Stimulated activated CD4-positive, alpha-beta T cell treated with anti-CD3 and anti-CD28 coated beads, Interleukin-15, amount 100 ng/mL, for 24 hours (primary cell): ENCODE measurements around the gene SPN.
A peak's percentile ranks its signal among the peaks of the same experiment; 100 is the strongest.
"Not testable (repeated sequence)": the region's sequence is repeated elsewhere in the genome, so short reads cannot be mapped to it uniquely, and the experiment has no call there.

Experiments
- DNase-seq: peaks from one replicate; pipeline ENCODE4 v3.0.0-alpha.2; 2020

Gene SPN, protein sequence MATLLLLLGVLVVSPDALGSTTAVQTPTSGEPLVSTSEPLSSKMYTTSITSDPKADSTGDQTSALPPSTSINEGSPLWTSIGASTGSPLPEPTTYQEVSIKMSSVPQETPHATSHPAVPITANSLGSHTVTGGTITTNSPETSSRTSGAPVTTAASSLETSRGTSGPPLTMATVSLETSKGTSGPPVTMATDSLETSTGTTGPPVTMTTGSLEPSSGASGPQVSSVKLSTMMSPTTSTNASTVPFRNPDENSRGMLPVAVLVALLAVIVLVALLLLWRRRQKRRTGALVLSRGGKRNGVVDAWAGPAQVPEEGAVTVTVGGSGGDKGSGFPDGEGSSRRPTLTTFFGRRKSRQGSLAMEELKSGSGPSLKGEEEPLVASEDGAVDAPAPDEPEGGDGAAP

GRCh38 chr16:29663016-29663806, at the start of gene SPN:
Gene SPN (plus strand): TSS chr16:29663247. CDS start chr16:29663729, 482 bp downstream.
- peak; percentile 72 for DNase-seq

DNA sequence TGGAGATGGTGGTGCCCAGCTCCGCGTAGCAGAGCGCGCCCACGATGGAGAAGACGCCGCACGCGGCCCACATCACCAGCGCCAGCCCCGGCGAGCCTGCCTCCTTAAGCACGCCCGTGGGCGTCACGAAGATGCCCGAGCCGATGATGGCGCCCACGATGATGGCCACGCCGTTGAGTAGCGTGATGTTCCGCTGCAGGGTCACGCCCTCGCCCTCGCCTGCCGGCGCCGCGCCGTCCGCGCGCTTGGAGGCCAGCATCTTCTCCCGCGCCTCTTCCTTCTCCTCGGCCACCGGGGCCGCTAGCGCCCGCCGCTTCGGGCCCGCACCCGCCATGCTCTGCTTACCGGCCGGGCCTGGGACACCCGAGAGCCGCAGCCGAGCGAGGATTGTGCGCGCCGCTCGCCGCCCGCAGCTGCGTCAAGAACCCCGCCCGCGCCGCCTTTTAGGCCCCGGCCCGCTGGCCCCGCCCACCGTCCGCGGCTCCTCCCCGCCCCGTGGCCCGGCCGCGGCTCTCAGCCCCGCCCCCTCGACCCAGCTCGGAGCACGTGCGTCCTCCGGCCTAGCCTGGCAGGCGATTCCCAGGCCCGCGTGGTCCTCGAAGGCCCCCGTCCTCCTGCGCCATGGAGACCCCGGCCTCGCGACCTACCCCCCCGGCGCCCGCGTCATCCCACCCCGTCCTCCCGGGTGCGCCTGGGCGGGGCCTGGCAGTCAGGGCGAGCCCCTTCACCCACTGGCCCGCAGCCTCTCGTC, 49.6 kb upstream of the SPN start:
- peak; percentile 95 for DNase-seq

- not testable (repeated sequence) for DNase-seq
These were observed 48.2 kb upstream of the SPN start for GRCh38 chr16:29614691-29615314.

- not testable (repeated sequence) for DNase-seq
These were observed 46.9 kb upstream of the SPN start for GRCh38 chr16:29616127-29616526.

DNA sequence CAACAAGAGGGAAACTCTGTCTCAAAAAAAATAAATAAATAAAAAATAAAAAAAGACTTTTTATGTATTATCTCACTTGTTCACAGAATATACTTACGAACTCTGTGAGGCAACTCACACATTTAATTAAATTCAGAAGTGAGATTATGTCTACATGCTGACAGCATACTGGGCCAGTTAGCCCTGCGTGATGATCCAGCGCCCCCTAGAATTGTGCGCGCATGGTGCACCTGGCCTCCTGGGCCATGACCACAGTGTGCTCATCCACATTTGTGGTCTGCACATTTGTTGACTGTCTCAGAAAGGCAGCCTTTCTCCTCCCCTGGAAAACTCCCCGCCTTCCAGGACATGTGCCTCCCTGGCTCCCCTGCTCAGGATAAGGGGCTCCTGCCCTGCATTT, 42.5 kb upstream of the SPN start:
- DNase-seq = peak; percentile 59

DNA sequence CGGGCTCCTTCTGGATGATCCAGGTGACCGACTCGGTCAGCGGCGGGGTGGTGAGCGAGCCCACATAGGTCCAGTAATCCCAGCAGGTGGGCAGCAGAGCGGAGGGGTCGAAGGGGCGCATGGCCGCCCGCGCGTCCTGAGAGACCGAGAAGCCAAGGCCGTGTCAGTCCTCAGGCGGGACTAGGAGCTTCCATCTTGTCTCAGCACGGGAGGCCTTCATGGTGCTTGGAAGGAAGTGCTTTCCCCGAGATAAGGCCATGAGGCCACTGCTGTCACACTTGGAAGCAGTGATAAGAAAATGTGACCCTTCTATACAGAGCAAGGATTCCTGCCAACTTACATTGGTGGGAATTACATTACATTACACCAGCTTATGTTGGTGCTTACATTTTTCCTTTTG, 40.3 kb upstream of the SPN start:
- DNase-seq = not testable (repeated sequence)

GRCh38 chr16:29623253-29623652, 39.8 kb upstream of the SPN start:
- DNase-seq = not testable (repeated sequence)

DNA sequence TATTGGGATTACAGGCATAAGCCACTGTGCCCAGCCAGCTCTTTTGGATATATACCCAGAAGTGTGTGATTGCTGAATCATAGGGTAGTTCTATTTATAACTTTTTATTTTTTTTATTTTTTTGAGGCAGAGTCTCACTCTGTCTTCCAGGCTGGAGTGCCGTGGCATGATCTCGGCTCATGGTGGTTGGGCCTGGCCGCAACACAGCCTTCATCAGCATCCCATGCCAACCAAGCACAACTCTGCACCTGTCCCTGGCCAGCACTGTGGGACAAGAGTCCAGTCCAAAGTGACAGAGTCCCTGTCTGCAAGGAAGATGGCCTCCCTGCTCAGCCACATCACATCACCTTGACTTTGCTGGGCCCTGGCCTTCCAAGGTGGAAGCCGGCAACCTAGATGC, 37.9 kb upstream of the SPN start:
- not testable (repeated sequence) for DNase-seq

DNA sequence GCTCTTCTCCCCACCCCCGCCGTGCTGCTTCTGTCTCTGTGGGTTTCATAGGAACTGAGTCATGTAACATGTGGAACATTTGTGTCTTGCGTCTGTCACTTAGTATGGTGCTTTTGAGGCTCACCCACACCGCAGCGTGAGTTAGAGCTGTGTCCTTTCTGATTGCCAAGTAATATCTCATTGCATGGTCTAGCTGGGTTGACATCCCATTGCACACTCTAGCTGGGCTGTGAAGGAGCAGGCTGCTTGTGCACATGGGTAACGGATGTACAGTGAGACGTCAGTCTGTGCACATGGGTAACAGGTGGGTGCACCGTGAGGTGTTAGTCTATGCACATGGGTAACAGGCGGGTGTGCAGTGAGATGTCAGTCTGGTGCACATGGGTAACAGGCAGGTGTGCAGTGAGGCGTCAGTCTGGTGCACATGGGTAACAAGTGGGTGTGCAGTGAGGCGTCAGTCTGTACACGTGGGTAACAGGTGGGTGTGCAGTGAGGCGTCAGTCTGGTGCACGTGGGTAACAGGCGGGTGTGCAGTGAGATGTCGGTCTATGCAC, 36.2 kb upstream of the SPN start:
- peak; percentile 75 for DNase-seq

GRCh38 chr16:29627661-29628075, 35.4 kb upstream of the SPN start:
- not testable (repeated sequence) for DNase-seq

- not testable (repeated sequence) for DNase-seq
These were observed 34.3 kb upstream of the SPN start for GRCh38 chr16:29628707-29629106.

- not testable (repeated sequence) for DNase-seq
These were observed 33.7 kb upstream of the SPN start for GRCh38 chr16:29629318-29629717.

DNA sequence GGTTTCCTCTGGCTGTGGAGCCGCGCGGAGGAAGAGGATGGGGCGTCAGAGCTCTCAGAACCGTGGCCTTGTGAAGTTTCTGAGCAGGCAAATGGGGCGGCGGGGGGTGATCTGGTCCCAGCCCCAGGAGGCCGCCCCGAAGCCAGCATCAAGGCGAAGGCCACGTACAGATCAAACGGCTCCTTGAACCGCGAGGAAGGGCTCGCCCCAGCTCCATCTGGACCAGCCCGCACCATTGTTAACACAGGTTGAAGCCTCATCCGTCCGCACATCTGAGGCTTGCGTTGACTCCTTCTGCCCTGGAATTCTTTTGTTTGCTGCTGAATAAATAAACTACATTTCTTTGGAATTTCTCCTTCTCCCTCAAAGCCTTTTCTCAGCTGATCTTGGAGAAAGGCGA, 31.4 kb upstream of the SPN start:
- not testable (repeated sequence) for DNase-seq

- DNase-seq = not testable (repeated sequence)
These were observed 27.1 kb upstream of the SPN start for GRCh38 chr16:29635902-29636301.

DNA sequence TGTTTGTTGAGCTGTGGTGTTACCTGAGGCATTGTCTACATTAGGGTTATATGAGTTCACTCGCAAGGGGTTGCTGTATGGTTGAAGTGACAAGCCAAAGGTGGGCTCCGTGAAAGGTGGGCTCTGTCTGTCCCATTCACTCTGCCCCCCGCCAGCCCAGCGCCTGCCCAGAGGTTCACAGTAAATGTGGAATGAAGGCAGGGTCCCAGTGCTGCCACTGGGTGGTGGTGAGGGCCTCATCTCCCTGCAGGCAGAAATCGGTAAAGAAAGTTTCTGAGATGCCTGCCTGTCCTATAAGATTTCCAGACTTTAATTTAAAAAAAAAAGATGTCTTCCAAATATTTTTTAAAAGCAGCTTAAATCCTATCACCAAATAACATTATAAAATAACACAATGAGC, 26.7 kb upstream of the SPN start:
- DNase-seq = not testable (repeated sequence)

- not testable (repeated sequence) for DNase-seq
These were observed 24.3 kb upstream of the SPN start for GRCh38 chr16:29638751-29639150.

DNA sequence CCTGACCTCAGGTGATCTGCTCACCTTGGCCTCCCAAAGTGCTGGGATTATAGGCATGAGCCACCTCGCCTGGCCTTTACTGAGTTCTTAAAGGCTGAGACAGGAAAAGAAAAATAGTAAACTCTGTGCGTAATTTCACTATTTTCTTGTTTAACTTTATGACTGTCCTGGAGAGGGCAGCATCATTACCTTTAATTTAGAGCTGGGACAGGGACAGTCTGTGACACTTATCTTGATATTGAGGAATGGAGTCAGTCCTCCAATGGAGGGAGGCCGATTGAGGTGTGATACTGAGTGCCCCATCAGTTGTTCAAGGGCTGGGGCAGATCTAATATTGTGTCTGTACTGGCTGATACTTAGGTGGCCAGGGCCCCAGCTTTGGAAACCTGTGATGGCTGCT, 21.5 kb upstream of the SPN start:
- no peak for DNase-seq

- DNase-seq = no peak
These were observed 19.5 kb upstream of the SPN start for GRCh38 chr16:29643596-29643995.

- no peak for DNase-seq
These were observed 18.6 kb upstream of the SPN start for GRCh38 chr16:29644338-29644857.

GRCh38 chr16:29644973-29645693, 17.9 kb upstream of the SPN start:
- no peak for DNase-seq

- DNase-seq = peak; percentile 16
These were observed 17.3 kb upstream of the SPN start for GRCh38 chr16:29645694-29646187.
